HFF-Myc (cell line): Measurements from ENCODE around the gene GPNMB.
"Not testable (repeated sequence)": the region's sequence is repeated elsewhere in the genome, so short reads cannot be mapped to it uniquely, and the experiment has no call there.

ENCODE experiments used
- DNase-seq: peaks from one replicate; pipeline ENCODE4 v3.0.0-alpha.2; 2011; ENCODE audit warnings: low read depth; ENCODE audit errors: extremely low read depth
- H3K4me3 ChIP-seq: replicated peaks from 2 replicates; pipeline ENCODE4 v1.5.1; 2011; ENCODE audit warnings: low read depth, mild to moderate bottlenecking, control low read depth, low read length
- CTCF ChIP-seq: IDR thresholded peaks from 2 replicates; pipeline ENCODE4 v1.5.1; 2012; ENCODE audit warnings: mild to moderate bottlenecking, low read depth, low read length, control low read depth; ENCODE audit errors: missing control alignments

The GPNMB gene

DNA sequence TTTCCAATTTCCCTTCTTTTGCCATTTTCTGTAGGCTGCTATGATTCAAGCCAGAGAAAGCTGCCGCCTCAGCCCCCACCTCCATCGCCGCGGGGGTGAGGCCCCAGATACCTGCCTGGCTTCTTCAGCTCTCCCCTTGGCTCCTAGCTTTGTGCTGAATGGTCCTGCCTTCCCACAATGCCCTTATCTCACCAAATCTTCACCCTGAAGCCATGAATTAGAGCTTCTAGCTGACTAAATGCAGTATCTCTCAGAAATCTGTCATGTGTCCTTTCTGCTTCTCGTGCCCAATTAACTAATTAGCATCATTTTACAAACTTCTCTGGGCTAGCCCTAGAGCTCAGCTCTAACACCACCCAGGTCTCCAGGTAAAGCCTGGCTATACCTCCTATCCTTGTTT is 32.2 kb upstream of the GPNMB start:
- DNase-seq: no peak
- no peak for TF ChIP-seq CTCF
- H3K4me3 ChIP-seq: no peak overlapping the region

- no peak for DNase-seq
- TF ChIP-seq CTCF: no peak
- no peak overlapping the region for H3K4me3 ChIP-seq
Observed at GRCh38 chr7:23214938-23215337, 31.6 kb upstream of the GPNMB start.

GRCh38 chr7:23216021-23216420 is 30.6 kb upstream of the GPNMB start:
- H3K4me3 ChIP-seq: no peak overlapping the region
- no peak for DNase-seq
- no peak for TF ChIP-seq CTCF

GRCh38 chr7:23218196-23218595 is 28.4 kb upstream of the GPNMB start:
- no peak for TF ChIP-seq CTCF
- no peak for DNase-seq
- H3K4me3 ChIP-seq: no peak overlapping the region

DNA sequence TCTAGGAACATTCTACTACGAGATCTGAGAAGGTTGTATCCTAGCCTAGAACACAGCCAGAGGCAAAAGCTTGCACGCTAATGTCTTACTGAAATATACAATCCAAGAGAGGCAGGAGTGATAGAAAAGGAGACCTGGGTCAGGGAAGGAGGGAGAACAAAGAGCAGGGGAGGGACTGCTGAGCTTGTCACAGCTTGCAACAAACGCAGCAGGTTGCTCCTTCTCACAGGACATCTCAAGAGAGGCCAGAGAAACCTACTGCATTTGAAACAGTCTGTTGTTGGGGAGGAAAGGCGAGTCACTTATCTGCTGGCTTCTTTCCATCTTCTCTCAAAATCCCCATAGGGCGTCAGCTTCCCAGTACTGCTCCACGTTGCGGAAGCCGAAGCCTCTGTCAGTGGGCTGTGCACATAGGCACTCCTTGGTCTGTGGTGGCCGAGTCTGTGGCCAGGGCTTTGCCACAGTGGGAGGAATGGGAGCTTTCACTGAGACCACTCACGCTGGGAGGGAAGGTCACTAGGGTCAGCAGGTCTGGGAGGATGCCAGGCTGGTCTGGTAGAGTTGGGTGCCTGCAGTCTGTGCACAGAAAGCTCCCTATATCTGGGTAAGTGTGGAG is 25.8 kb upstream of the GPNMB start:
- H3K4me3 ChIP-seq: no peak overlapping the region
- no peak for TF ChIP-seq CTCF
- DNase-seq: no peak

DNA sequence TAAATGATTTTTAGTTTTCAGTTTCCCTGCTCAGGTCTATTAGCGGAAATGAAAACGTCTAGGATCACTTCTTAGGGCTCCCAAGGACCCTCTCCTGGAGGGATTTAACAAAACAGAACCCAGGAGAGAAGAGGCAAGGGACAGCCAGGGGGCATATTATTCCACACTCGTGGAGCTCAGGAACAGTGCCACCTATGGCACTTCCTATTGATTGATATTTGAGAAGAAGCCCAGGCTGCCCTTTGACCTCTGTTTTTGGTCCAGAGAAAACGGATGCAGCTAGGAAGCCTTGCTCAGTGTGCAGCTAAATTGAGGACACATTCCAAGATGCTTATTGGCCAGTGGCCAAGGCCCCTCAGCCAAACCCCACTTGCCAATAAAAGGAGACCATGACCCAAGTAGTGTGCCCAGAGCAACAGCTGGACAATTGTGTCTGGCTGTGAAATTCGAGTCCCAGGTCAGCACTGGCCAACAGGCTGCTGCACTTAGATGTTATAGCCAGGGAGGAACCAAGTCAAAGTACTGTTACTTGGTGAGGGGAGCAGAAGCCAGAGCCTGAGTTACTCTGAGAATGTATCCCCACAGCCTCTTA is 24.0 kb upstream of the GPNMB start:
- no peak for DNase-seq
- no peak overlapping the region for H3K4me3 ChIP-seq
- TF ChIP-seq CTCF: no peak

- not testable (repeated sequence) for H3K4me3 ChIP-seq, DNase-seq
Observed at GRCh38 chr7:23224364-23224763, 22.2 kb upstream of the GPNMB start.
